Skeletal muscle cell (primary cell): ENCODE measurements around the gene TMEM141.
"Not testable (repeated sequence)": the region's sequence is repeated elsewhere in the genome, so short reads cannot be mapped to it uniquely, and the experiment has no call there.

Experiments
- DNase-seq: peaks from one replicate; pipeline ENCODE4 v3.0.0-alpha.2; 2010; ENCODE audit warnings: low read depth
- H3K4me3 ChIP-seq: 2 replicates; pipeline ENCODE4 v1.5.1; 2011; ENCODE audit warnings: low read depth, mild to moderate bottlenecking, control low read depth, low read length, moderate library complexity

TMEM141 gene

GRCh38 chr9:136766410-136767120 is 24.6 kb upstream of the TMEM141 start:
- H3K4me3 ChIP-seq, DNase-seq: not testable (repeated sequence)

- no peak for DNase-seq
- no peak overlapping the region for H3K4me3 ChIP-seq
Observed at GRCh38 chr9:136769710-136770191, 21.4 kb upstream of the TMEM141 start.

- H3K4me3 ChIP-seq, result no peak overlapping the region
- DNase-seq, result no peak
Observed at GRCh38 chr9:136771907-136772415, 19.2 kb upstream of the TMEM141 start.

GRCh38 chr9:136773386-136774044 is 17.6 kb upstream of the TMEM141 start:
- H3K4me3 ChIP-seq, result no peak overlapping the region
- DNase-seq, result no peak

DNA sequence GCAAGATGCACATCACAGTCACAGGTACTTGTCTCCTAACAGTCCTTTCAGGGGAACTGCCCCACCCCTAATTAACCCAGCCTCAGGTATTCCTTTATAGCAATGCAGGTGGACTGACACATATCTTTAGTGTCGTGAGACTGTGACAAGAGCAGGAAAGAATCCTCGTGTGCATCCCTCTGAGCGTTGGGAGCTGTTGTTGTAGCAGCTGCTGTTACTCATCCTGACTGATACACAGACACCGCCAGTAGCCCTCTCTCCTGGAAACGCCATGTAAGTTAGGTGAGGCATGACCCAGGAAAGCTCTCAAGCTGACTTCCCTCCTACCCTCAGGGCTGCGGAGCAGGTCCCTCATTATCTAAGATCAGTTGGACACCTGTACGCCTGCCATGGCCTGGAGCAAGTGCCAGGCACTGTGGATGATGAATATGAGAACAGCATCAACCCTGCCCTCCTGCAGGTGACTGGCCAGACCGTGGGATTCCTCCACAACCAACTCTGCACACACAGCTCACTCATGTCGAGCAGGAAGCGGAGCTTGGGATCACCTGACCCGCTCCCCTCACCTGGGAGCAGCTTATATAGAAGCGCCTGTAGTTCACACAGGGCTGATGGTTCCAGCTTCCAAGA is 16.6 kb upstream of the TMEM141 start:
- no peak for DNase-seq
- H3K4me3 ChIP-seq, result no peak overlapping the region

GRCh38 chr9:136775191-136775590 is 16.0 kb upstream of the TMEM141 start:
- DNase-seq, result no peak
- H3K4me3 ChIP-seq, result no peak overlapping the region

- no peak overlapping the region for H3K4me3 ChIP-seq
- DNase-seq, result no peak
Observed at GRCh38 chr9:136776947-136777346, 14.2 kb upstream of the TMEM141 start.

GRCh38 chr9:136777359-136777758 is 13.8 kb upstream of the TMEM141 start:
- no peak for DNase-seq
- no peak overlapping the region for H3K4me3 ChIP-seq

- no peak for DNase-seq
Observed at GRCh38 chr9:136779808-136780207, 11.3 kb upstream of the TMEM141 start.

DNA sequence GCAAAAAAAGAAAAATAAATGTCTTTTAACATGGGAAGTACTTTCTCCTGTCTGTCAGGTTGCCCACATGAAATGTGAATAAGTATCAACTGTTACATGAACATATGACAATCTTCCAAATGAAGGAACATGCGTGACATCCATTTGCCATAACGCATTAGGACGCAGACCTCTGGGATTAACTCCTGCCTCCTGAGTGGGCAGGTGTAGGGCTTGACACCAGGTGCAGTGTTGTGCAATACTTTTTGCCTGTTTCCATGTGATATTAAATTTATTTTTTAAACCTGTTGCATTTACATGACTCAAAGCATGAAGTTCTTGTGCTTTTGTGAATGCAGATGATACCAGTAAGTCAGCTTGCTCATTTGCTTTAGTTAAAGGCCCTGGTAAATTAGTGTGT is 8.7 kb upstream of the TMEM141 start:
- DNase-seq, result no peak
- no peak overlapping the region for H3K4me3 ChIP-seq

More at GRCh38 chr9:136779808-136780207, 11.3 kb upstream of the TMEM141 start:
- no peak overlapping the region for H3K4me3 ChIP-seq

DNA sequence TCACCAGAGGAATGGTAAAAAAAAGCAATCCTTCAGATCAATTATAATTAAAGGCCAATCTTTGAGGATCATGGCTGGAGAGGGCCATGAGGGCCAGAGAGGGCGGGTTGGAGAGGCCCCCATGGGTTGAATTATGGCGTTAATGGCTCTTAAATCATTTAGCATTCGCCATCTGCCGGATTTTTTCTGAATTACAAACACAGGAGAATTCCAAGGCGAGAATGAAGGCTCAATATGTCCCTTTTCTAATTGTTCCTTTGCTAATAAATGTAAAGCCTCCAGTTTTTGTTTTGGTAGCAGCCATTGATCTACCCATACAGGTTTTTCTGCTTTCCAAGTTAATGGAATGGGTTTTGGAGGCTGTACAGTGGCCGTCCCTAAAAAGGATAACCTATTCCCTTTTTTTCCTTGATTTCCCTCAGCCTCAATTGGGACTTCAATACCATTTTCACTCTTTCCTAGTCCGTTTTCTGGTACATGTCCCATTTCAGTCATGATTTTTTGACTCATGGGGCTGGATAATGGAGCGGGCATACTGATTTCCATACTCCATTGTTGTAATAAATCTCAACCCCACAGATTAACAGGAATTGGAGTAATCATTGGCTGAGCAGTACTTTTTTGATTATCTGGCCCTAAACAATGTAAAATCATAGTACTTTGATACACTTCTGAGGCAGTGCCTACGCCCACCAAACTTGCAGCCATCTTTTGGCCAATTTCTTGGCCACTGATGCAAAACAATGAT is 6.7 kb upstream of the TMEM141 start:
- no peak for DNase-seq
- H3K4me3 ChIP-seq, result no peak overlapping the region

GRCh38 chr9:136784997-136785361 is 6.2 kb upstream of the TMEM141 start:
- H3K4me3 ChIP-seq, result no peak overlapping the region
- no peak for DNase-seq

- not testable (repeated sequence) for DNase-seq, H3K4me3 ChIP-seq
Observed at GRCh38 chr9:136785565-136786355, 5.4 kb upstream of the TMEM141 start.

DNA sequence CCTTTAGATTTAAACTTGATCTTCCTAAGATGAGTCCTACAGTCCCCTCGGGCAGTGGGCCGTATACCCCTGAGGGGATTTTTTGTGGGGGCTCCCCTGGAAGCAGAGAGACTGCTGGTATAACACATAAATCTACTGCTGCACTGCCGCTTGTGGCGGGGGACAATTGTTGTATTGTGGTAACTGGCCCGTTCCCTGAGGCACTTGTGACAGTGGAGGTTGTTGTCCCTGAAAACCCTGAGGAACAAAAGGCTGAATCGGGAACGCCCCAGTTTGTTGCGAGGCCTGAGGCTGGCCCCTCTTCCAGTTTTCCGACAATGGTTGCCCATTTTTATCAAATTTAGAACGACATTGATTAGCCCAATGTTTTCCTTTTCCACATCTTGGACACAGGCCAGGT is 4.7 kb upstream of the TMEM141 start:
- no peak for DNase-seq
- no peak overlapping the region for H3K4me3 ChIP-seq

- not testable (repeated sequence) for DNase-seq, H3K4me3 ChIP-seq
Observed at GRCh38 chr9:136786983-136787382, 4.2 kb upstream of the TMEM141 start.

DNA sequence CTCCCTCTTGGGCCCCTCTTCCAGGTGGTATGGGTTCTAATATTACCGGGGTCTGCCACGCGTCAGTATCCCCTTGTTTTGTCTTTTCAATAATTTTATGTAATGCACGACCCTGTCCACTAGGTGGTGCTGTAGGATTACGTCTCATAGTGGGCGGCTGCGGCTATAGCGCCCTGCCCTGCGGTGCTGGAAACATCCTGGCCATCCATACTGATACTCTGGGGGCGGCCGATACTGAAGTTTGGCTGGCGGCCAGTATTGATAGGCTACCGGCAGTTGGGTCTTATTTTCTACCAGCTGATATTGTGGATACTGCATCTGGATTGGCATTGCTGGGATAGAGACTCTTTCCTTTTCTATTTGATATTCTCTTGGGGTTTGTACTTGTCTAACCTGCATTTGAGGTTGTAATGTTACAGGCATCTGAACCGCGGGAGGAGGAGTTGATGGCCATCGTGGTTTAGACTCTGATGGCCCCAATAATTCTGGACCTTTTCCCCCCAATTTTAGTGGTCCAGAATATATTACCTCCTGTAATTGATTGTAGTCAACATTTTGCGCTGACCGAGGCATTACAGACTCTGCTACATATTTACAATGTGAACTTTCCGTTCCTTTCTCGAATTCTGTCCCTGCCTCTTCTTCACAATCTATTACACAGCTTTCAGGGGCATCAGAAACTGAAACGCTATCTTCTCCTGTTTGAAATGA is 3.3 kb upstream of the TMEM141 start:
- no peak for DNase-seq
- no peak overlapping the region for H3K4me3 ChIP-seq

GRCh38 chr9:136788644-136789522 is 2.3 kb upstream of the TMEM141 start:
- DNase-seq, H3K4me3 ChIP-seq: not testable (repeated sequence)
